Caco-2 (cell line): Measurements from ENCODE around the gene BAZ2B. TPM values are rescaled to one million over a fixed set of nuclear protein-coding genes. Genes with fewer than 3 reads are reported as not detected.
A peak's percentile ranks its signal among the peaks of the same experiment; 100 is the strongest.

Experiments
- BruUV-seq: library from RNA; stranded (reverse); fragments of 400-500 nt; replicated peaks from 2 replicates; lab custom pipeline; 2021; lab: Mats Ljungman, UMichigan
- CTCF ChIA-PET: fragments of 300-600 bp; sonication (Branson Sonifier 250); formaldehyde crosslinking; loops from one replicate; lab custom pipeline; 2022; ENCODE audit warnings: antibody characterized with exemption; lab: Charles Lee
- POLR2A ChIA-PET: fragments of 300-600 bp; sonication (Branson Sonifier 250); formaldehyde crosslinking; loops from one replicate; lab custom pipeline; 2022; ENCODE audit warnings: antibody characterized with exemption; lab: Charles Lee
- DNase-seq, 2 experiments: peaks; one replicate each; pipeline versions ENCODE4 v3.0.0 to v3.0.0-alpha.2; 2020 to 2022
- H3K27me3 ChIP-seq: replicated peaks from 2 replicates; pipeline ENCODE4 v1.6.0; 2011; ENCODE audit warnings: low read length; ENCODE audit not compliant: control insufficient read depth, insufficient read depth
- H3K36me3 ChIP-seq: 2 replicates; pipeline ENCODE4 v1.5.1; 2011; ENCODE audit warnings: low read length; ENCODE audit not compliant: control insufficient read depth, insufficient read depth
- H3K4me1 ChIP-seq: fragments of 250-450 bp; sonication (Bioruptor Pico); 2 replicates; pipeline ENCODE4 v1.5.1; 2020; ENCODE audit warnings: mild to moderate bottlenecking
- H3K4me3 ChIP-seq: 2 replicates; pipeline ENCODE4 v1.5.1; 2011; ENCODE audit warnings: low read depth, mild to moderate bottlenecking, control low read depth, low read length
- H3K9me3 ChIP-seq: fragments of 250-450 bp; sonication (Bioruptor Pico); 2 replicates; pipeline ENCODE4 v1.5.1; 2020; ENCODE audit warnings: mild to moderate bottlenecking, moderate library complexity
- H3K27ac Mint-ChIP-seq: one replicate; pipeline ENCODE4 v1.8.0; 2022; ENCODE audit warnings: mixed read lengths; ENCODE audit not compliant: unreplicated experiment
- H3K27me3 Mint-ChIP-seq: one replicate; pipeline ENCODE4 v1.8.0; 2022; ENCODE audit warnings: mixed read lengths; ENCODE audit not compliant: insufficient read depth, unreplicated experiment
- H3K36me3 Mint-ChIP-seq: one replicate; pipeline ENCODE4 v1.8.0; 2022; ENCODE audit warnings: mild to moderate bottlenecking, mixed read lengths; ENCODE audit not compliant: insufficient read depth, unreplicated experiment
- H3K4me1 Mint-ChIP-seq: one replicate; pipeline ENCODE4 v1.8.0; 2022; ENCODE audit warnings: low read depth, mixed read lengths; ENCODE audit not compliant: unreplicated experiment
- H3K4me3 Mint-ChIP-seq: one replicate; pipeline ENCODE4 v1.8.0; 2022; ENCODE audit warnings: mild to moderate bottlenecking, moderate library complexity, mixed read lengths; ENCODE audit not compliant: unreplicated experiment
- H3K9me3 Mint-ChIP-seq: one replicate; pipeline ENCODE4 v1.8.0; 2022; ENCODE audit warnings: mixed read lengths; ENCODE audit not compliant: unreplicated experiment
- intact Hi-C: fragments of 100-400 bp; cut with micrococcal nuclease; formaldehyde crosslinking; loops from one replicate; pipeline ENCODE4 v1.10.0; 2022; ENCODE audit not compliant: unreplicated experiment
- total RNA-seq: library from RNA; stranded (reverse); gene quantifications from 2 replicates; pipeline ENCODE4 v1.2.3, GENCODE V29; 2022
- TF ChIP-seq, protein P1 (sequence below), 2 experiments: fragments of 200-600 bp in 1 of 2; IDR thresholded peaks; 1 replicate in 1 of 2; 2 replicates in 1 of 2; pipeline versions ENCODE4 v1.5.1 to v1.8.0; 2011 to 2022; ENCODE audit warnings: antibody characterized with exemption in 1 of 2, control low read depth in 1 of 2, inconsistent platforms in 1 of 2, low read depth in 1 of 2, low read length in 1 of 2, mild to moderate bottlenecking in 1 of 2, moderate library complexity in 1 of 2; ENCODE audit not compliant: insufficient read depth in 1 of 2, severe bottlenecking in 1 of 2, unreplicated experiment in 1 of 2

The BAZ2B gene
- total RNA-seq, 1 experiment from 2014 or later: 32.9 TPM

DNA sequence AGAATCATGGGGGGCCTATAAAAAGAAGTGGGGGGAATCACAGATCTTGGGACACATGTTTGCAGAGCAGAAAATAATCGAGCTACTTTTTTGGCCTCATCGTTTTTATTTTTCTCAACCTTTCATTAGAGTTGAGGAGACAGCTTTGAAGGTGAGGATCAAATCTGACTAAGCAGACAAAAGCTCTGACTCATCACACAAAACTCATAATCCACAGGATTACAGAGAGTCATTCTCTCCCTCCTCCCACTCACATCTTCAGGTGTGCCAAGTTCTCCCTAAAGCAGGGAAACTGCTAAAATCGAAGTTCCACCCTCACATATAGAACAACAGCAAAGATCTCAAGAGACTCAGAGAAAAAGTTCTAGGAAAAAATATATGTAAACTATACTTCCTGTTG lies 15.6 kb downstream of the BAZ2B start:
- no peaks in the 10 kb centered on the region for H3K9me3 ChIP-seq
- intact Hi-C loops: no loop called here
- BruUV-seq: no TSS peak
- H3K4me3 ChIP-seq: no peak overlapping the region
- peaks cover 17% of the 10 kb centered on the region for H3K4me1 ChIP-seq
- peaks cover 22% of the 10 kb centered on the region for H3K4me1 Mint-ChIP-seq
- H3K27me3 ChIP-seq: no peaks in the 10 kb centered on the region
- H3K36me3 Mint-ChIP-seq: peaks cover 21% of the 10 kb centered on the region
- no peaks in the 10 kb centered on the region for H3K36me3 ChIP-seq
- peak in 1 of 2 experiments; percentile 35 for DNase-seq
- peak overlapping the region; percentile 48 for H3K4me3 Mint-ChIP-seq
- TF ChIP-seq, protein P1, sequence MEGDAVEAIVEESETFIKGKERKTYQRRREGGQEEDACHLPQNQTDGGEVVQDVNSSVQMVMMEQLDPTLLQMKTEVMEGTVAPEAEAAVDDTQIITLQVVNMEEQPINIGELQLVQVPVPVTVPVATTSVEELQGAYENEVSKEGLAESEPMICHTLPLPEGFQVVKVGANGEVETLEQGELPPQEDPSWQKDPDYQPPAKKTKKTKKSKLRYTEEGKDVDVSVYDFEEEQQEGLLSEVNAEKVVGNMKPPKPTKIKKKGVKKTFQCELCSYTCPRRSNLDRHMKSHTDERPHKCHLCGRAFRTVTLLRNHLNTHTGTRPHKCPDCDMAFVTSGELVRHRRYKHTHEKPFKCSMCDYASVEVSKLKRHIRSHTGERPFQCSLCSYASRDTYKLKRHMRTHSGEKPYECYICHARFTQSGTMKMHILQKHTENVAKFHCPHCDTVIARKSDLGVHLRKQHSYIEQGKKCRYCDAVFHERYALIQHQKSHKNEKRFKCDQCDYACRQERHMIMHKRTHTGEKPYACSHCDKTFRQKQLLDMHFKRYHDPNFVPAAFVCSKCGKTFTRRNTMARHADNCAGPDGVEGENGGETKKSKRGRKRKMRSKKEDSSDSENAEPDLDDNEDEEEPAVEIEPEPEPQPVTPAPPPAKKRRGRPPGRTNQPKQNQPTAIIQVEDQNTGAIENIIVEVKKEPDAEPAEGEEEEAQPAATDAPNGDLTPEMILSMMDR (IDR thresholded peaks at IDR 0.05; ENCODE audit: insufficient read depth in 1 of 2, low read depth in 1 of 2, low read length in 1 of 2, severe bottlenecking in 1 of 2, unreplicated experiment in 1 of 2): no peak
- no peaks in the 10 kb centered on the region for H3K27me3 Mint-ChIP-seq
- CTCF ChIA-PET: interaction anchor here (0.5 kb wide), 1 partner anchor 12 kb away, joined by 3 read pairs; no protein-coding TSS in a partner anchor
- POLR2A ChIA-PET: interaction anchor here (1.4 kb wide), 1 partner anchor 14 kb away, joined by 6 read pairs; no protein-coding TSS in a partner anchor
- no peaks in the 10 kb centered on the region for H3K9me3 Mint-ChIP-seq
- peak overlapping the region; percentile 78 for H3K27ac Mint-ChIP-seq

- intact Hi-C loops: no loop called here
- Mint-ChIP-seq H3K9me3 (no peaks in the 10 kb centered on the region), H3K4me1 (peaks cover 2% of the 10 kb centered on the region), H3K27me3 (no peaks in the 10 kb centered on the region), H3K27ac (no peak overlapping the region), H3K4me3 (no peak overlapping the region), H3K36me3 (peaks cover 12% of the 10 kb centered on the region)
- no peaks in the 10 kb centered on the region for H3K9me3 ChIP-seq
- POLR2A ChIA-PET: no interaction called here
- CTCF ChIA-PET: no interaction called here
- no peaks in the 10 kb centered on the region for H3K27me3 ChIP-seq
- peaks cover 15% of the 10 kb centered on the region for H3K4me1 ChIP-seq
- no peak overlapping the region for H3K4me3 ChIP-seq
- TF ChIP-seq, protein P1 (IDR thresholded peaks at IDR 0.05; ENCODE audit: insufficient read depth in 1 of 2, low read depth in 1 of 2, low read length in 1 of 2, severe bottlenecking in 1 of 2, unreplicated experiment in 1 of 2): no peak
- no TSS peak for BruUV-seq
- DNase-seq: no peak
- H3K36me3 ChIP-seq: no peaks in the 10 kb centered on the region
Observed at GRCh38 chr2:159595410-159596046, 20.8 kb downstream of the BAZ2B start.

DNA sequence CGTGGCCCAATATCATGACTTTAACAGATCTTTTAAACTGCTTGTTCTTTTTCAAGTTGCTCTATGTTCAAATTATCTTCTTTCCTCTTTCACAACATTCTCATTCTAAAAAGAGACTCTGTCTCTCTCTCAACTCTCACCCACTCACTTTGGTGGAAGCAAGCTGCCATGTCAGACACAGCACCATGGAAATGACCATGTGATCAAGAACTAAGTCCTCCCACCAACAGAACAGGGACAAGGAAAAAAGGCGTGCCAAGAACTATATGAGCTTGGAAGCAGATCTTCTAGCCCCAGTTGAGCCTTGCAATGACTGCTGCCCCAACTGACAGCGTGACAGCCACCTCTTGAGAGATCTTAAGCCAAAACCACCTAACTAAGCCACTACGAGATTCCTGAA lies 23.9 kb downstream of the BAZ2B start:
- H3K27me3 ChIP-seq: no peaks in the 10 kb centered on the region
- H3K4me3 Mint-ChIP-seq: no peak overlapping the region
- H3K9me3 Mint-ChIP-seq: no peaks in the 10 kb centered on the region
- no peak overlapping the region for H3K4me3 ChIP-seq
- no peak overlapping the region for H3K27ac Mint-ChIP-seq
- H3K9me3 ChIP-seq: no peaks in the 10 kb centered on the region
- no TSS peak for BruUV-seq
- ChIA-PET CTCF (no interaction called here), POLR2A (no interaction called here)
- TF ChIP-seq, protein P1 (IDR thresholded peaks at IDR 0.05; ENCODE audit: insufficient read depth in 1 of 2, low read depth in 1 of 2, low read length in 1 of 2, severe bottlenecking in 1 of 2, unreplicated experiment in 1 of 2): no peak
- no peaks in the 10 kb centered on the region for H3K27me3 Mint-ChIP-seq
- H3K36me3 Mint-ChIP-seq: peaks cover 8% of the 10 kb centered on the region
- H3K4me1 ChIP-seq: peaks cover 8% of the 10 kb centered on the region; the same call in 1 of the 2 replicates
- no peak for DNase-seq
- no peaks in the 10 kb centered on the region for H3K4me1 Mint-ChIP-seq
- intact Hi-C loops: no loop called here
- no peaks in the 10 kb centered on the region for H3K36me3 ChIP-seq
